Measurements from ENCODE around the gene ZNF536.

DNA sequence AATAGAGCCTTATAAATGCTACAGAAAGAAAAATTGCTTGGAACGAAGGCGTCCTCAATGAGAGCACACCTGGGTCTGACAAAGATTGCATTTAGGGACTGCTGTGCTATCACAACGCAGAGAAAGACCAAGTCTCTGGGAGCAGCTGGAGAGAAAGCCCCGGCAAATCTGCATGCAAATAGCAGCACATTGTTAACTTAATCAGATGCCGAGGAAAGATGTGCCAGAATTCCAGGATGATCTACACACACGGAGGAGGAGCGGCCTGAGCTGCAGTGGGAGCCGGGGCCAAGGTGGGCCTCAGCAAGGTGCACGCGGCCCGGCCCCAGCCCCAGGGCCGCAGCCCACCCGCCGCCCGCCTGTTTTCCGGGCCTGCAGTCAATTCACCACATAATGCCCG, 1.4 kb downstream of the ZNF536 start:
- TF ChIP-seq POLR2A (IDR thresholded peaks at IDR 0.05), result no peak
- TF ChIP-seq, protein P1, sequence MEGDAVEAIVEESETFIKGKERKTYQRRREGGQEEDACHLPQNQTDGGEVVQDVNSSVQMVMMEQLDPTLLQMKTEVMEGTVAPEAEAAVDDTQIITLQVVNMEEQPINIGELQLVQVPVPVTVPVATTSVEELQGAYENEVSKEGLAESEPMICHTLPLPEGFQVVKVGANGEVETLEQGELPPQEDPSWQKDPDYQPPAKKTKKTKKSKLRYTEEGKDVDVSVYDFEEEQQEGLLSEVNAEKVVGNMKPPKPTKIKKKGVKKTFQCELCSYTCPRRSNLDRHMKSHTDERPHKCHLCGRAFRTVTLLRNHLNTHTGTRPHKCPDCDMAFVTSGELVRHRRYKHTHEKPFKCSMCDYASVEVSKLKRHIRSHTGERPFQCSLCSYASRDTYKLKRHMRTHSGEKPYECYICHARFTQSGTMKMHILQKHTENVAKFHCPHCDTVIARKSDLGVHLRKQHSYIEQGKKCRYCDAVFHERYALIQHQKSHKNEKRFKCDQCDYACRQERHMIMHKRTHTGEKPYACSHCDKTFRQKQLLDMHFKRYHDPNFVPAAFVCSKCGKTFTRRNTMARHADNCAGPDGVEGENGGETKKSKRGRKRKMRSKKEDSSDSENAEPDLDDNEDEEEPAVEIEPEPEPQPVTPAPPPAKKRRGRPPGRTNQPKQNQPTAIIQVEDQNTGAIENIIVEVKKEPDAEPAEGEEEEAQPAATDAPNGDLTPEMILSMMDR (IDR thresholded peaks at IDR 0.05), result no peak

Data from esophagus squamous epithelium (tissue), 4 donors.